ENCODE measurements around the gene FAR1.
"Not testable (repeated sequence)": the region's sequence is repeated elsewhere in the genome, so short reads cannot be mapped to it uniquely, and the experiment has no call there.

Gene FAR1

DNA sequence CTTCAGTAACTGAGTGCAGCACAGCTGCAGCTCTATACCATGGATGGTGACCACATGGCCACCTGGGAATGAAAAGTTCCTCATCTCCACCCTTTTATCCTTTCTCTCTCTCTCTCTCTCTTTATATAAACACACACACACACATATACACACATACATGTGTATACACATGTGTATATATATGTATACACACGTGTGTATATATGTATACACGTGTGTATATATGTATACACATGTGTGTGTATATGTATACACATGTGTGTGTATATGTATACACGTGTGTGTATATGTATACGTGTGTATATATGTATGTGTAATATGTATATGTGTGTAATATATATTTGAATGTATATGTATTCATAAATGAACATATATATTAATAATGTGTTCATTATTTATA is 18.8 kb upstream of the FAR1 start:
- H3K4me3 ChIP-seq (ENCODE audit: low read length) = no peak overlapping the region
- H3K9ac ChIP-seq (ENCODE audit: low read length) = no peak overlapping the region
- no peaks in the 10 kb centered on the region for H3K36me3 ChIP-seq (ENCODE audit: control insufficient read depth, insufficient read depth, low read length)
- H3K4me1 ChIP-seq (ENCODE audit: control insufficient read depth, insufficient read depth, low read length) = no peaks in the 10 kb centered on the region
- H3K27me3 ChIP-seq (ENCODE audit: control insufficient read depth, insufficient read depth, low read length) = no peaks in the 10 kb centered on the region
- no peak overlapping the region for H3K27ac ChIP-seq (ENCODE audit: low read depth, low read length)

GRCh38 chr11:13651515-13651914 is 17.0 kb upstream of the FAR1 start:
- not testable (repeated sequence) for H3K27me3 ChIP-seq (ENCODE audit: control insufficient read depth, insufficient read depth, low read length); H3K9ac ChIP-seq (ENCODE audit: low read length); H3K4me1 ChIP-seq (ENCODE audit: control insufficient read depth, insufficient read depth, low read length); H3K4me3 ChIP-seq (ENCODE audit: low read length); H3K36me3 ChIP-seq (ENCODE audit: control insufficient read depth, insufficient read depth, low read length); H3K27ac ChIP-seq (ENCODE audit: low read depth, low read length)

DNA sequence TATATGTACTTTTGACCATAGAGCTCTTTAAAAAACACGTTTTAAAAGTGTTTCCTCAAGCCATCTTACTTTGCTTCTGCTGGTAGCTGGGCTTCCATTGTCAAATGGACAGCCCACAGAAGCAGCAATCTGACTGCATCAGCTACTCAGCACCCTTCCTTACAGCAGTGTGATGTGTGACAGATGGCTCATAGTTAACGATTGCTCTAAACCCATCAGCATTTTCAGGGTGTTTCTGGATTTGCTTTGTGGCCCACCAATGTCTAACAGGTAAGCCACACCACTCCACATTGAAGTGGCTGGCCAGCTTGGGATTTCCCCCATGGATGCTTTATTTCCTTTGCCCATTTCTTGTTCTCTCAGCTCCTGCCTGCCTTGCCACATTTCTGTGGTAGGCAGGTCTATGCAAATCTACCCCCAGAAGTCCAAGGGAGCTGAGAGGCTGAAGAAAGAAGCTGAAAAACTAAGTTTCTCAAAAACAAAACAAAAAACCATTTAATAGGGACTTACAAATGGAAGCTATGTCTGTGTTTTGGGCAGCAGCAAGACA is 7.3 kb upstream of the FAR1 start:
- Histone ChIP-seq H3K4me1 (ENCODE audit: control insufficient read depth, insufficient read depth, low read length) (no peaks in the 10 kb centered on the region), H3K36me3 (ENCODE audit: control insufficient read depth, insufficient read depth, low read length) (no peaks in the 10 kb centered on the region), H3K4me3 (ENCODE audit: low read length) (no peak overlapping the region), H3K27ac (ENCODE audit: low read depth, low read length) (no peak overlapping the region), H3K9ac (ENCODE audit: low read length) (no peak overlapping the region), H3K27me3 (ENCODE audit: control insufficient read depth, insufficient read depth, low read length) (no peaks in the 10 kb centered on the region)

DNA sequence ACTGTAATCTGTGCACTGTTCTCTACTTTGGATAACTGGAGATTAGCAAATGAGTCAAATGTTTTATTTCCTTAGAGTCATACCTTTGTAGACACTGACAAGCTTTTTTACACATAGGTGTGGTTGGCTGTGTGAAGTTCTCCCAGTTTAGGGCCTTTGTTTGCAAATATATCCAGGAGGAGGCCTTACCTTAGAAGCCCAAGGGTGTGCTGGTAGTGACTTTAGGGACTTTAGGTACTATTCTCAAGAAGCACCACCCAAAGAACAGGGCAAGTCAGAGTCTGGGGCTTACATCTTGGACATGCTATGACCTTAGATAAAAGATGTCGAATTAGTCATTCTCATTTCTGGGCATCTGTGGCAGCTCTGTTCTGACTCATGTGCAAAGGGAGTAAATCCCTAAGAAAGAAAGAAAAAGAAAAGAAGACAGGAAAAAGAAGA is 4.8 kb upstream of the FAR1 start:
- Histone ChIP-seq H3K4me3 (ENCODE audit: low read length) (no peak overlapping the region), H3K27ac (ENCODE audit: low read depth, low read length) (no peak overlapping the region), H3K27me3 (ENCODE audit: control insufficient read depth, insufficient read depth, low read length) (no peaks in the 10 kb centered on the region), H3K4me1 (ENCODE audit: control insufficient read depth, insufficient read depth, low read length) (peaks cover 5% of the 10 kb centered on the region), H3K9ac (ENCODE audit: low read length) (no peak overlapping the region), H3K36me3 (ENCODE audit: control insufficient read depth, insufficient read depth, low read length) (no peaks in the 10 kb centered on the region)

DNA sequence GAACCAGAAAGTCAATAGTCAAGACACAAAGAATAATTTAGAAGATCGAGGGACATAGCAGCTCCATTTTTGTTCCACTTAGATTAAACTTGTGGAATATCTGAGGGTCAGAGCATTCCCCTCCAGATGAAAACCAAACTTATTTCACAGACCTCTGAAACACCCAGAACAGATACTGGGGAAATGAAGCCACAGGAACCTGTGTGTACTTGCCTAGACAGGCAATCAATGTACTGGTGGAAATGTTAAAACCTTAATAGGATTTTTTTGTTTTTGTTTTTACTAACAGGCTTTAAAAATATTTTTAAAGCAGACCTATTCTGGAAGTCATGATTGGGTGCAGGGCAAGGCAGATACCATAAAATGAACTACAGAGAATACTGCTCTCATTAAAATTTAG is 4.1 kb upstream of the FAR1 start:
- Histone ChIP-seq H3K9ac (ENCODE audit: low read length) (no peak overlapping the region), H3K27ac (ENCODE audit: low read depth, low read length) (no peak overlapping the region), H3K36me3 (ENCODE audit: control insufficient read depth, insufficient read depth, low read length) (no peaks in the 10 kb centered on the region), H3K4me1 (ENCODE audit: control insufficient read depth, insufficient read depth, low read length) (peaks cover 7% of the 10 kb centered on the region), H3K27me3 (ENCODE audit: control insufficient read depth, insufficient read depth, low read length) (no peaks in the 10 kb centered on the region), H3K4me3 (ENCODE audit: low read length) (no peak overlapping the region)

GRCh38 chr11:13666708-13667107 is 1.8 kb upstream of the FAR1 start:
- Histone ChIP-seq H3K27me3 (ENCODE audit: control insufficient read depth, insufficient read depth, low read length) (no peaks in the 10 kb centered on the region), H3K4me3 (ENCODE audit: low read length) (no peak overlapping the region), H3K27ac (ENCODE audit: low read depth, low read length) (no peak overlapping the region), H3K36me3 (ENCODE audit: control insufficient read depth, insufficient read depth, low read length) (no peaks in the 10 kb centered on the region), H3K4me1 (ENCODE audit: control insufficient read depth, insufficient read depth, low read length) (peaks cover 11% of the 10 kb centered on the region), H3K9ac (ENCODE audit: low read length) (no peak overlapping the region)

DNA sequence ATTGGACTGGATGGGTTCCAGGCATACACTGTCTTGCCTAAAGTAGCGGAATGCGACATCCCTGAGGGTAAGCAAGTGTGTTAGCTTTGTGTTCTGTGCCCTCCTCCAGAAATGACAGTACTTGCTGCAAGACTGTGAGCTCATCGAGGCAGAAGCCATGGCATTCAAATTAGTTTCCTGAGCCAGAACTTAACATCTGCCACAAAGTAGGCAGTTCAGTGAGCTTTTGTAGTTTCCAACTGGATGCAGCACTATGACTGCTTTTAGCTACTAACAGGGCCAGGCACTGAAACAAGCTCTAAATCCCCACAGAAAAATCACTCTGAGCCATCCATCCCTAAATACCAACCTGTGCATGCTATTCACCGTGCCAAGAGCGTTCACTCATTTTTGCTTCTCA is 1.2 kb upstream of the FAR1 start:
- Histone ChIP-seq H3K4me1 (ENCODE audit: control insufficient read depth, insufficient read depth, low read length) (peaks cover 11% of the 10 kb centered on the region), H3K36me3 (ENCODE audit: control insufficient read depth, insufficient read depth, low read length) (no peaks in the 10 kb centered on the region), H3K4me3 (ENCODE audit: low read length) (peak overlapping the region; percentile 89), H3K27me3 (ENCODE audit: control insufficient read depth, insufficient read depth, low read length) (no peaks in the 10 kb centered on the region), H3K9ac (ENCODE audit: low read length) (no peak overlapping the region), H3K27ac (ENCODE audit: low read depth, low read length) (no peak overlapping the region)

DNA sequence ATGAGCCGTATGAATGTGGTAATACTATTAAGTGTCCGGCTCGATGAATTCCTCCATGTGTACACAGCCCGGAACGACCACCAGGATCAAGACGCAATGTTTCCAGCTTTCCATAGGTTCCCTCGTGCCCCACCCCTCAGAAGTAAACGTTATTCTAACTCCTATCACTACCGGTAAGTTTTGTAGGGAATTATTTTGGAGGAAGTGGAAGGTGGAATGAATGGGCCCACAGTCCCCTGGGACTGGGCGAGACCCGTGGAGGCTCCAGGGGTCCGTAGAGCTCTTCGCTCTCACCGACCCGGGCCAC is 720 bp upstream of the FAR1 start:
- no peaks in the 10 kb centered on the region for H3K27me3 ChIP-seq (ENCODE audit: control insufficient read depth, insufficient read depth, low read length)
- H3K9ac ChIP-seq (ENCODE audit: low read length) = peak overlapping the region; percentile 80

DNA sequence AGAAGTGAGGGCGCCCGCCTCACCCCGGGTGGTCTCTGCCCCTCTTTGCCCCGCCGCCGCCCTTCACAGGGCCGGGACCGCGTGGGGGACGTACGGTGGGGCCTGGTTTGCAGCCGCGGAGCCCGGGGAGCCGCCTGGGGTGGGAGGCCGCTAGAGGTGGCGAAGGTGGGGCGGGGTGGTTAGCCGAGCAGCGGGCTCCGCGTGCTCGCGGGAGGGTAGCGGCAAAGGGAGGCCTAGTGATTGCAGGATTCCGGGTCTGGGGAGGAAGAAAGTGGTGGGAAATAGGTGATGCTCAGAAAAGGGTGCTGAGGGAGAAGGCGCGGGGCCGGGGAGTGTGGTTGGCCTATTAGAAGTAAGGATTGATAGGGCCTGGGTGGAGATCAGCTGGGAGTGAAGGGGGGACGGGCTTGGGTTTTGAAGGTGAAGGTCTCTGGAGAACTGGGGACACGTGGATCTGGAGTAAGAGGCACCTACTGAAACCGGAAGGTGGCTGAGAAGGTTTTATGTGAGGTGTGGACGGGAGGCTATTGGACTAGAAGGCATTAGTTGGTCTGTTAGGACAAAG is 571 bp downstream of the FAR1 start:
- H3K36me3 ChIP-seq (ENCODE audit: control insufficient read depth, insufficient read depth, low read length) = no peaks in the 10 kb centered on the region

More for the DNA sequence above, 720 bp upstream of the FAR1 start:
- Histone ChIP-seq H3K4me1 (ENCODE audit: control insufficient read depth, insufficient read depth, low read length) (peaks cover 11% of the 10 kb centered on the region), H3K36me3 (ENCODE audit: control insufficient read depth, insufficient read depth, low read length) (no peaks in the 10 kb centered on the region), H3K4me3 (ENCODE audit: low read length) (peak overlapping the region; percentile 89), H3K27ac (ENCODE audit: low read depth, low read length) (peak overlapping the region; percentile 86)

DNA sequence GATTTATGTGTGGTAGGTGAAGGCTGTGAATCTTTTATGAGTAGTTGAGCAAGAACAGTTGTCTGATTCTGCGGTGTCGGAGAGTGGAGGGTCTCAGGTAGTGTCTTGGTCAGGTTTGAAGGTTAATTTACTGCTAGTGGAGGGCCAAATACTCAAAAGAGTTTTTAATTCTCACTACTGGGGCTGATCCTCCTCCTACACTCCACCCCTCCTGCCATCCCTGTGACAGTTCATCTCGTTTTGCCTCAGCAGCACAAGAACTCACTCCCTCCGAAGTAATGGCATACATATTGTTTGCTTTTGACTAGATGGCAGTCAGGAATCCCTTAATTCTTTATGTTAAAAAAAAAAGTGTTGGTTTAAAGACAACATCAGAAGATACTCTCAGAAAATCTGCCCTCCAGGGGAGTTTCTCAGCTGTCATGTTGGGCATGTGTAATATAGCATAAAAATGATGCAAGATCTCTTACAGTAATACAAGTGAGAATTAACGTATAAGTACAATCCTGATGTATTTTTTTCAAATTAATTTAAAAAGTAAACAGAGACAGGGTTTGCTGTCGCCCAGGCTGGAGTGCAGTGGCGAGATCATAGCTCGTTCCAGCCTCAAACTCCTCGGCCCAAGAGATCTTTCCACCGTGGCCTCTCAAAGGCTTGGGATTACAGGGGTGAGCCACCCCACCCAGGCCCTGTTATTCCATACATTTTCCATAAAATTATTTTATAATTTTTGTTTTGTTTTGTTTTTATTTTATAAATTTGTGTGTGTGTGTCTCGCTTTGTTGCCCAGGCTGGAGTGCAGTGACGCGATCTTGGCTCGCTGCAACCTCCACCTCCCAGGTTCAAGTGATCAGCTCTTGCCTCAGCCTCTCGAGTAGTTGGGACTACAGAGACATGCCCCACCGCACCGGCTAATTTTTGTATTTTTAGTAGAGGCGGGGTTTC is 1.3 kb downstream of the FAR1 start:
- peak overlapping the region; percentile 83 for H3K4me3 ChIP-seq (ENCODE audit: low read length)
- H3K9ac ChIP-seq (ENCODE audit: low read length) = peak overlapping the region; percentile 70
- peaks cover 11% of the 10 kb centered on the region for H3K4me1 ChIP-seq (ENCODE audit: control insufficient read depth, insufficient read depth, low read length)
- no peak overlapping the region for H3K27ac ChIP-seq (ENCODE audit: low read depth, low read length)
- no peaks in the 10 kb centered on the region for H3K27me3 ChIP-seq (ENCODE audit: control insufficient read depth, insufficient read depth, low read length)
- no peaks in the 10 kb centered on the region for H3K36me3 ChIP-seq (ENCODE audit: control insufficient read depth, insufficient read depth, low read length)

More for the DNA sequence above, 571 bp downstream of the FAR1 start:
- peak overlapping the region; percentile 70 for H3K9ac ChIP-seq (ENCODE audit: low read length)
- peak overlapping the region; percentile 83 for H3K4me3 ChIP-seq (ENCODE audit: low read length)
- no peaks in the 10 kb centered on the region for H3K27me3 ChIP-seq (ENCODE audit: control insufficient read depth, insufficient read depth, low read length)
- H3K4me1 ChIP-seq (ENCODE audit: control insufficient read depth, insufficient read depth, low read length) = peaks cover 11% of the 10 kb centered on the region
- peak overlapping the region; percentile 67 for H3K27ac ChIP-seq (ENCODE audit: low read depth, low read length)

GRCh38 chr11:13672576-13673210 is 4.2 kb downstream of the FAR1 start:
- H3K4me1 ChIP-seq (ENCODE audit: control insufficient read depth, insufficient read depth, low read length) = peaks cover 7% of the 10 kb centered on the region
- no peak overlapping the region for H3K4me3 ChIP-seq (ENCODE audit: low read length)
- no peak overlapping the region for H3K27ac ChIP-seq (ENCODE audit: low read depth, low read length)

GRCh38 chr11:13674799-13675509 is 6.5 kb downstream of the FAR1 start:
- Histone ChIP-seq H3K27ac (ENCODE audit: low read depth, low read length) (no peak overlapping the region), H3K4me3 (ENCODE audit: low read length) (no peak overlapping the region), H3K36me3 (ENCODE audit: control insufficient read depth, insufficient read depth, low read length) (no peaks in the 10 kb centered on the region), H3K27me3 (ENCODE audit: control insufficient read depth, insufficient read depth, low read length) (no peaks in the 10 kb centered on the region), H3K9ac (ENCODE audit: low read length) (no peak overlapping the region), H3K4me1 (ENCODE audit: control insufficient read depth, insufficient read depth, low read length) (no peaks in the 10 kb centered on the region)

More at GRCh38 chr11:13672576-13673210, 4.2 kb downstream of the FAR1 start:
- Histone ChIP-seq H3K9ac (ENCODE audit: low read length) (no peak overlapping the region), H3K27me3 (ENCODE audit: control insufficient read depth, insufficient read depth, low read length) (no peaks in the 10 kb centered on the region), H3K36me3 (ENCODE audit: control insufficient read depth, insufficient read depth, low read length) (no peaks in the 10 kb centered on the region)

All from rectal smooth muscle tissue (tissue), 1 donor.